Lower leg skin (tissue), 4 donors: ENCODE results near the gene COPZ1. TPM values are rescaled to one million over a fixed set of nuclear protein-coding genes. Genes with fewer than 3 reads are reported as not detected.

Experiments used
- DNase-seq, 2 donors: peaks; one replicate each; pipeline ENCODE4 v3.0.0-alpha.2; 2019; ENCODE audit warnings: low spot score in 2 of 2
- H3K4me3 ChIP-seq: fragments of 200-600 bp; sonication (generic); 2 replicates; pipeline ENCODE4 v1.5.1; 2017; ENCODE audit warnings: mild to moderate bottlenecking, low read depth; ENCODE audit not compliant: poor library complexity, severe bottlenecking
- CTCF ChIP-seq, 3 donors: fragments of 450-650 bp; IDR thresholded peaks; one replicate each; pipeline ENCODE4 v1.5.1; 2016; ENCODE audit warnings: antibody characterized with exemption in 3 of 3, mild to moderate bottlenecking in 3 of 3, moderate library complexity in 2 of 3
- POLR2A ChIP-seq, 2 donors: fragments of 450-650 bp; IDR thresholded peaks; one replicate each; pipeline ENCODE4 v1.6.1; 2016 to 2017; ENCODE audit warnings: antibody characterized with exemption in 2 of 2, mild to moderate bottlenecking in 1 of 2, moderate library complexity in 1 of 2
- whole genome bisulfite sequencing, 2 donors: methylation state at CpG; one replicate each; pipeline ENCODE4 v1.1.5; 2018; 5-methylcytosine and 5-hydroxymethylcytosine counted together
- intact Hi-C: fragments of 100-400 bp; cut with DNase I; formaldehyde crosslinking; loops from one replicate; pipeline ENCODE4 v1.15.0; 2023; ENCODE audit warnings: low total_unique reads
- total RNA-seq, 4 donors: library from RNA; depleted of rRNA; stranded (reverse); fragments of >200 nt; gene quantifications; one replicate each; pipeline ENCODE4 v1.1.0, GENCODE V29; 2016

COPZ1 gene
- total RNA-seq, 4 donors from 2014 or later: 55.6 to 86.5 (median 69.4) TPM

DNA sequence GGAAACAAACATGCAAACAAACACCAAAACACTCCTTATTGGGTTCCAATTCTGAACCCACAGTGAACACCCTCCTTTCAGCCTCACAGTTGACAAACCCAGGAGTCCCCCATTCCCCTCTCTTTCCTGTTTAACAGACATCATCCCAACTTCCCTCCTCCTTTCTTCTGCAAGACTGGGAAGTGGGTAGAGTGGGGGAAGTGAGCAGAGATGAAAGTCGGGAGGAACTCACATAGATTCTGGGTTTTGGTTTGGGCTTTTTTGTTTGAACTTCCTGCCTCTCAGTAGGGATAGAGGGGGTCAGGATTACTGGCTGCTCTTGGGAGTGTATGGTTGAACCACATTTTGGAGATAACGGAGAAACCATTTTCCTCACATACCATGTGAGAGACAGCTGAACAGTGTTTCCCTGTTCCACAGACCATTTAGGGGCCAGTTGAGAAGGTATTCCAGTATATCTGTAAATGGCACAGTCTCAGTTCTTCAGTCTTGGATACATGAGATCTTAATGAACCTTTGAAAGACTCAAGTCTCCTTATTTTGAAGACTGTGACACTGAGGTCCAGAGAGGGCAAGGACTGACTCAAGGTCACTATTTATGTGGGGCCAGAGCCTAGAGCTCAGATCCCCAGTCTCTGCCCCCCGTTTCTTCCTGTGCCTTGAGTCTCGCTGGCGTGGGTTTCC lies 43.2 kb downstream of the COPZ1 start:
- DNase-seq: no peak
- H3K4me3 ChIP-seq: no peak overlapping the region
- 21 to 25% methylated on average over 5 of the region's 5 CpGs for WGBS, 2 donors
- TF ChIP-seq POLR2A (IDR thresholded peaks at IDR 0.05): no peak
- TF ChIP-seq CTCF (IDR thresholded peaks at IDR 0.05): no peak
- intact Hi-C loops: no loop called here

- peak; percentile 90 to 99 for DNase-seq
- intact Hi-C loops: no loop called here
- no peak overlapping the region for H3K4me3 ChIP-seq
- no peak for TF ChIP-seq POLR2A (IDR thresholded peaks at IDR 0.05)
- TF ChIP-seq CTCF (IDR thresholded peaks at IDR 0.05): peak in 1 of 3 donors; percentile 69
- WGBS, 2 donors: 25% methylated on average over 40 of the region's 40 CpGs
Measured at GRCh38 chr12:54368709-54369596, 44.0 kb downstream of the COPZ1 start.

- WGBS, 2 donors: 45 to 48% methylated on average over 18 to 21 of the region's 21 CpGs
- H3K4me3 ChIP-seq: no peak overlapping the region
- DNase-seq: no peak
- TF ChIP-seq POLR2A (IDR thresholded peaks at IDR 0.05): no peak
- TF ChIP-seq CTCF (IDR thresholded peaks at IDR 0.05): no peak
- intact Hi-C loops: no loop called here
Measured at GRCh38 chr12:54369597-54370131, 44.7 kb downstream of the COPZ1 start.

GRCh38 chr12:54370171-54370730 lies 45.3 kb downstream of the COPZ1 start:
- 50 to 52% methylated on average over 44 of the region's 44 CpGs for WGBS, 2 donors
- intact Hi-C loops: no loop called here
- no peak for TF ChIP-seq POLR2A (IDR thresholded peaks at IDR 0.05)
- peak in 1 of 3 donors; percentile 74 for TF ChIP-seq CTCF (IDR thresholded peaks at IDR 0.05)
- DNase-seq: peak in 1 of 2 donors; percentile 96
- no peak overlapping the region for H3K4me3 ChIP-seq

DNA sequence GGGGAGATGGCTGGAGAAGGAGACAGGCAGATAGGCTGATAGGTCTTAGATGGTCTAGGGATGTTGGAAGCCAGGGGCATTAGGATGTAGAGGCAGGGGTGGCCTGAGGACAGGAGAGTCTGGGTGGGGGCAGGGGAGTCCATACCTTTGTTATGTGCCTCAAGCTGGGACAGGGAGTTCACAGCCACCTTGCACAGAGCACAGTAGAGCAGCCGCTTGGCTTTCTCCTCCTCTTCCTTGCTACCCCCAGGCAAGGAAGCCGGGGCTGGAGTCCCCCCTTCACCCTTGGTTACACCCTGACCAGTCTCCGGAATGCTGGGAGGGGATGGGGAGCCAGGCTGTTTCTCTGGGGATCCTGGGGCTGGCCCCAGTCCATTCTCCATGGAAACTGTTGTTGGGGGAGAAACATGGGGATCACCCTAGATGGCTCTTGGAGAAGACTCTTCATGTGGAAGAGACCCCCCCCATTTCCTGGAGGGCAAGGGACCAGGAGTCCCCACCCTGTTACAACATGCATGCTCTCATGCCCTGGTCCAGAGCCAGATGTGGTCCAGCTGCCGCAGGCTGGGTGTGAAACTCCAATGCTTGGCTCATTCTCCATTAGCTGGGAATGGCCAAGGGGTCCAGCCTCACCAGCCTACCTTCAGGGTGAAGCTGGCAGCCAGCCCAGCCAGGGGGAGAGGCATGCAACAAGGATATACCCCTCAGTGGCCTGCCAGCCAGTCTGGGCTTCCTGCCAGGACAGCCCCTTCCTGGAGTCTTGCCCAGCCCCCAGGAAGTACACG lies 46.6 kb downstream of the COPZ1 start:
- DNase-seq: peak in 1 of 2 donors; percentile 94
- WGBS, 2 donors: 18 to 29% methylated on average over 5 of the region's 5 CpGs
- TF ChIP-seq POLR2A (IDR thresholded peaks at IDR 0.05): no peak
- no peak for TF ChIP-seq CTCF (IDR thresholded peaks at IDR 0.05)
- intact Hi-C loops: no loop called here
- no peak overlapping the region for H3K4me3 ChIP-seq
